Naive thymus-derived CD4-positive, alpha-beta T cell (primary cell): ENCODE data around the gene CAMKMT. TPM values are rescaled to one million over a fixed set of nuclear protein-coding genes. Genes with fewer than 3 reads are reported as not detected.

ENCODE experiments used
- ATAC-seq: fragments of 150-1000 bp; cut with Tn5 transposase; 2 replicates; pipeline ENCODE4 v1.10.0; 2021; ENCODE audit warnings: mild to moderate bottlenecking, moderate library complexity
- CTCF ChIA-PET: fragments of 350-600 bp; sonication (Branson Sonifier 250); formaldehyde crosslinking; loops from one replicate; lab custom pipeline; 2021; ENCODE audit warnings: antibody characterized with exemption; lab: Charles Lee
- POLR2A ChIA-PET: fragments of 350-600 bp; sonication (Branson Sonifier 250); formaldehyde crosslinking; loops from one replicate; lab custom pipeline; 2021; ENCODE audit warnings: antibody characterized with exemption, inconsistent platforms; lab: Charles Lee
- DNase-seq, 9 donors: peaks; one replicate each; pipeline versions ENCODE4 v3.0.0 to v3.0.0-alpha.2; 2020 to 2022; ENCODE audit warnings: mixed read lengths in 1 of 9
- H3K27ac ChIP-seq: one replicate; pipeline ENCODE4 v1.7.0; 2013; ENCODE audit warnings: mild to moderate bottlenecking, low read depth, low read length, moderate library complexity
- H3K27me3 ChIP-seq, 2 donors: one replicate each; pipeline ENCODE4 v1.7.0; 2013; ENCODE audit warnings: low read length in 2 of 2, mild to moderate bottlenecking in 2 of 2, moderate library complexity in 2 of 2; ENCODE audit not compliant: control insufficient read depth in 2 of 2, insufficient read depth in 2 of 2
- H3K36me3 ChIP-seq, 3 experiments: 1 replicate in 2 of 3; 2 replicates in 1 of 3; pipeline ENCODE4 v1.7.0; 2013; ENCODE audit warnings: low read length in 3 of 3, mild to moderate bottlenecking in 3 of 3, moderate library complexity in 1 of 3; ENCODE audit not compliant: insufficient read depth in 3 of 3, control insufficient read depth in 2 of 3
- H3K4me1 ChIP-seq, 2 donors: one replicate each; pipeline ENCODE4 v1.7.0; 2013; ENCODE audit warnings: low read length in 2 of 2, mild to moderate bottlenecking in 2 of 2, moderate library complexity in 1 of 2; ENCODE audit not compliant: control insufficient read depth in 2 of 2, insufficient read depth in 2 of 2
- H3K4me3 ChIP-seq: 2 replicates; pipeline ENCODE4 v1.7.0; 2013; ENCODE audit warnings: mild to moderate bottlenecking, low read length
- H3K9me3 ChIP-seq, 3 experiments: 1 replicate in 2 of 3; 2 replicates in 1 of 3; pipeline ENCODE4 v1.7.0; 2013; ENCODE audit warnings: low read length in 3 of 3; ENCODE audit not compliant: control insufficient read depth in 2 of 3
- H3K27ac Mint-ChIP-seq, 9 donors: one replicate each; pipeline ENCODE4 v1.8.0; 2020 to 2022; ENCODE audit warnings: mixed read lengths in 9 of 9, mild to moderate bottlenecking in 8 of 9, moderate library complexity in 5 of 9, inconsistent platforms in 2 of 9
- H3K27me3 Mint-ChIP-seq, 5 donors: one replicate each; pipeline ENCODE4 v1.8.0; 2021 to 2022; ENCODE audit warnings: mixed read lengths in 5 of 5, mild to moderate bottlenecking in 1 of 5
- H3K36me3 Mint-ChIP-seq, 5 donors: one replicate each; pipeline ENCODE4 v1.8.0; 2020 to 2022; ENCODE audit warnings: mixed read lengths in 5 of 5, mild to moderate bottlenecking in 3 of 5, inconsistent platforms in 1 of 5
- H3K4me1 Mint-ChIP-seq, 7 donors: one replicate each; pipeline ENCODE4 v1.8.0; 2020 to 2022; ENCODE audit warnings: mixed read lengths in 7 of 7, mild to moderate bottlenecking in 3 of 7, inconsistent platforms in 1 of 7
- H3K4me3 Mint-ChIP-seq, 10 donors: one replicate each; pipeline ENCODE4 v1.8.0; 2020 to 2022; ENCODE audit warnings: mild to moderate bottlenecking in 10 of 10, mixed read lengths in 10 of 10, moderate library complexity in 6 of 10, inconsistent platforms in 2 of 10
- H3K9me3 Mint-ChIP-seq, 11 donors: one replicate each; pipeline ENCODE4 v1.8.0; 2020 to 2022; ENCODE audit warnings: mixed read lengths in 11 of 11, mild to moderate bottlenecking in 4 of 11, inconsistent platforms in 1 of 11, moderate library complexity in 1 of 11
- intact Hi-C, 2 donors: fragments of 100-400 bp; cut with micrococcal nuclease; formaldehyde crosslinking; loops; one replicate each; pipeline ENCODE4 v1.15.1; 2023
- polyA plus RNA-seq, 2 donors: library from polyadenylated mRNA; unstranded; fragments of 300-500 nt; fragmentation: Illumina TruSeq; gene quantifications; one replicate each; pipeline ENCODE4 v1.2.3, GENCODE V29; 2021
- total RNA-seq, 6 experiments: library from RNA in 5 of 6; stranded (reverse) in 5 of 6; gene quantifications; 1 replicate in 5 of 6; 2 replicates in 1 of 6; pipeline ENCODE4 v1.2.3 and lab custom pipeline; 2021 to 2026

The CAMKMT gene
- total and polyA plus RNA-seq, 7 experiments from 2014 or later = 11.1 to 20.8 (median 17.7) TPM

- ChIA-PET POLR2A (no interaction called here), CTCF (no interaction called here)
- Mint-ChIP-seq H3K36me3 (no peaks in the 10 kb centered on the region), H3K4me3 (no peak overlapping the region), H3K4me1 (no peaks in the 10 kb centered on the region), H3K27me3 (peaks cover 0 to 41% (median 28%) of the 10 kb centered on the region in 5 donors), H3K27ac (no peak overlapping the region), H3K9me3 (no peaks in the 10 kb centered on the region)
- H3K27ac ChIP-seq = no peak overlapping the region
- no peak for DNase-seq
- H3K36me3 ChIP-seq = no peaks in the 10 kb centered on the region
- H3K9me3 ChIP-seq = no peaks in the 10 kb centered on the region
- intact Hi-C loops = no loop called here
- ATAC-seq = no peak
- H3K4me1 ChIP-seq = no peaks in the 10 kb centered on the region
- no peak overlapping the region for H3K4me3 ChIP-seq
- no peaks in the 10 kb centered on the region for H3K27me3 ChIP-seq
Observed at GRCh38 chr2:44819061-44819460, 457.3 kb downstream of the CAMKMT start.

- no peak overlapping the region for H3K27ac ChIP-seq
- H3K4me3 ChIP-seq = no peak overlapping the region
- ChIA-PET POLR2A (no interaction called here), CTCF (no interaction called here)
- no peaks in the 10 kb centered on the region for H3K27me3 ChIP-seq
- H3K9me3 ChIP-seq = no peaks in the 10 kb centered on the region
- no peaks in the 10 kb centered on the region for H3K4me1 ChIP-seq
- Mint-ChIP-seq H3K27me3 (peaks cover 0 to 25% (median 18%) of the 10 kb centered on the region in 5 donors), H3K4me1 (no peaks in the 10 kb centered on the region), H3K27ac (no peak overlapping the region), H3K4me3 (no peak overlapping the region), H3K9me3 (no peaks in the 10 kb centered on the region), H3K36me3 (no peaks in the 10 kb centered on the region)
- no peak for ATAC-seq
- DNase-seq = no peak
- intact Hi-C loops = no loop called here
- H3K36me3 ChIP-seq = no peaks in the 10 kb centered on the region
Observed at GRCh38 chr2:44821500-44821899, 459.8 kb downstream of the CAMKMT start.

DNA sequence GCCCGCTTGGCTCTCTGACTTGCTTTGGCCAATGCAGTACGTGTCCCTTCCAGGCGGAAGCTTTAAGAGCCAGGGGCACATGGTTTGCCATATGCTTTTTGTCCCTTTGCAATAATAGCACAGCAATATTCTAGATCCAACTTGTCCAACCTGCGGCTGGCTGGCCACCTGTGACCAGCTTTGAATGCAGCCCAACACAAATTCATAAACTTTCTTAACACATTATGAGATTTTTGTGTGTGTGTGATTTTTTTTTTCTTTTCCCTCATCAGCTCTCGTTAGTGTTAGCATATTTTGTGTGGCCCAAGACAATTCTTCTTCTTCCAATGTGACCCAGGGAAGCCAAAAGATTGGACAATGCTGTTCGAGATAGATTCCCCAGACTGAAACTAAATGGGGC lies 460.4 kb downstream of the CAMKMT start:
- Histone ChIP-seq H3K9me3 (no peaks in the 10 kb centered on the region), H3K36me3 (no peaks in the 10 kb centered on the region), H3K4me3 (no peak overlapping the region), H3K4me1 (no peaks in the 10 kb centered on the region), H3K27me3 (no peaks in the 10 kb centered on the region), H3K27ac (no peak overlapping the region)
- no peaks in the 10 kb centered on the region for H3K9me3 Mint-ChIP-seq
- intact Hi-C loops = no loop called here
- ChIA-PET CTCF (no interaction called here), POLR2A (no interaction called here)
- no peaks in the 10 kb centered on the region for H3K4me1 Mint-ChIP-seq
- no peaks in the 10 kb centered on the region for H3K36me3 Mint-ChIP-seq
- peaks cover 0 to 20% (median 18%) of the 10 kb centered on the region in 5 donors for H3K27me3 Mint-ChIP-seq
- no peak overlapping the region for H3K27ac Mint-ChIP-seq
- H3K4me3 Mint-ChIP-seq = no peak overlapping the region
- ATAC-seq = no peak
- DNase-seq = no peak

Other genes with a start within 250 kb of the CAMKMT start
- gene PPM1B, start 193.1 kb upstream of the CAMKMT start, total RNA-seq = 10 to 100 TPM; 46.0 to 89.5 (median 78.8) TPM
- 10 to 100 TPM; 52.0 to 74.7 TPM for gene PPM1B, start 193.1 kb upstream of the CAMKMT start, polyA plus RNA-seq
- gene SLC3A1, start 86.5 kb upstream of the CAMKMT start, total RNA-seq = 1 to 10 TPM in 2 of 5 experiments, under 1 TPM in 2, not detected in 1; 0.32 to 1.2 (median 0.78) TPM
- gene SLC3A1, start 86.5 kb upstream of the CAMKMT start, polyA plus RNA-seq = under 1 TPM; 0.28 to 0.95 TPM
- gene PREPL, start 453 bp upstream of the CAMKMT start, total RNA-seq = 10 to 100 TPM; 22.0 to 41.9 (median 28.5) TPM
- 10 to 100 TPM; 16.8 to 23.8 TPM for gene PREPL, start 453 bp upstream of the CAMKMT start, polyA plus RNA-seq